Measurements from ENCODE around the gene AP3B1. TPM values are rescaled to one million over a fixed set of nuclear protein-coding genes. Genes with fewer than 3 reads are reported as not detected.

The AP3B1 gene
- total RNA-seq, 1 experiment from 2014 or later, result 50.3 TPM

- DNase-seq (ENCODE audit: low spot score), result no peak
- H3K4me1 Mint-ChIP-seq, result peaks cover 49% of the 10 kb centered on the region
- no peaks in the 10 kb centered on the region for H3K36me3 Mint-ChIP-seq
- H3K4me3 Mint-ChIP-seq, result no peak overlapping the region
- ChIA-PET POLR2A (interaction anchor here (0.6 kb wide), 1 partner anchor 417 kb away, joined by 3 read pairs; no protein-coding TSS in a partner anchor), CTCF (interaction anchor here (0.6 to 2.7 kb wide), 6 partner anchors 13 to 458 kb away, joined by 3 to 6 read pairs (median 3); no protein-coding TSS in a partner anchor)
- TF ChIP-seq GABPB1 (CRISPR knock-in tag; IDR thresholded peaks at IDR 0.05), result no peak
- TF ChIP-seq FOXP4 (CRISPR knock-in tag; IDR thresholded peaks at IDR 0.05), result no peak
- peak; percentile 74 for TF ChIP-seq ZNF423 (CRISPR knock-in tag; IDR thresholded peaks at IDR 0.05)
- no peak for TF ChIP-seq ZNF138 (CRISPR knock-in tag; conservative IDR thresholded peaks at IDR 0.05)
- ATAC-seq, result peak; percentile 11; the same call in 1 of the 2 replicates
- H3K27me3 Mint-ChIP-seq (ENCODE audit: low read depth), result peaks cover 29% of the 10 kb centered on the region
- no peak overlapping the region for H3K27ac Mint-ChIP-seq
- no peaks in the 10 kb centered on the region for H3K9me3 Mint-ChIP-seq
Observed at GRCh38 chr5:77985247-77985646, 309.3 kb downstream of the AP3B1 start.

GRCh38 chr5:77984587-77984986, 309.9 kb downstream of the AP3B1 start:
- TF ChIP-seq ZSCAN18 (CRISPR knock-in tag; IDR thresholded peaks at IDR 0.05) (no peak), JAZF1 (CRISPR knock-in tag; IDR thresholded peaks at IDR 0.05) (no peak)
- no peaks in the 10 kb centered on the region for H3K36me3 Mint-ChIP-seq
- ATAC-seq, result peak; percentile 53
- no peak overlapping the region for H3K4me3 Mint-ChIP-seq
- ChIA-PET POLR2A (no interaction called here), CTCF (interaction anchor here (0.6 to 2.7 kb wide), 6 partner anchors 12 to 459 kb away, joined by 3 to 6 read pairs (median 3); no protein-coding TSS in a partner anchor)
- no peak overlapping the region for H3K27ac Mint-ChIP-seq
- peaks cover 44% of the 10 kb centered on the region for H3K4me1 Mint-ChIP-seq
- DNase-seq (ENCODE audit: low spot score), result no peak
- H3K9me3 Mint-ChIP-seq, result no peaks in the 10 kb centered on the region
- peaks cover 36% of the 10 kb centered on the region for H3K27me3 Mint-ChIP-seq (ENCODE audit: low read depth)

- CTCF ChIA-PET, result interaction anchor here (0.5 to 2.7 kb wide), 3 partner anchors 149 to 423 kb away, joined by 3 to 6 read pairs (median 3); no protein-coding TSS in a partner anchor
- no peaks in the 10 kb centered on the region for H3K36me3 Mint-ChIP-seq
- no peak overlapping the region for H3K4me3 Mint-ChIP-seq
Observed at GRCh38 chr5:77983482-77984199, 310.9 kb downstream of the AP3B1 start.

More at GRCh38 chr5:77983482-77984199, 310.9 kb downstream of the AP3B1 start:
- peaks cover 44% of the 10 kb centered on the region for H3K4me1 Mint-ChIP-seq
- TF ChIP-seq ZNF416 (CRISPR knock-in tag; IDR thresholded peaks at IDR 0.05) (no peak), MYBL2 (CRISPR knock-in tag; IDR thresholded peaks at IDR 0.05) (no peak), KAT7 (CRISPR knock-in tag; IDR thresholded peaks at IDR 0.05; ENCODE audit: borderline replicate concordance) (no peak), ZNF425 (CRISPR knock-in tag; conservative IDR thresholded peaks at IDR 0.05) (no peak), CREB1 (CRISPR knock-in tag; IDR thresholded peaks at IDR 0.05) (no peak), ATF1 (CRISPR knock-in tag; IDR thresholded peaks at IDR 0.05) (no peak), SMAD3 (CRISPR knock-in tag; IDR thresholded peaks at IDR 0.05; ENCODE audit: borderline replicate concordance) (no peak), ESRRA (CRISPR knock-in tag; IDR thresholded peaks at IDR 0.05; ENCODE audit: borderline replicate concordance) (no peak)
- ATAC-seq, result no peak
- H3K27me3 Mint-ChIP-seq (ENCODE audit: low read depth), result peaks cover 42% of the 10 kb centered on the region
- DNase-seq (ENCODE audit: low spot score), result no peak
- H3K27ac Mint-ChIP-seq, result no peak overlapping the region
- H3K9me3 Mint-ChIP-seq, result no peaks in the 10 kb centered on the region
- POLR2A ChIA-PET, result no interaction called here
